Skin epidermis (tissue), 12 donors: Measurements from ENCODE around the gene PRKAG3.
"Not testable (repeated sequence)": the region's sequence is repeated elsewhere in the genome, so short reads cannot be mapped to it uniquely, and the experiment has no call there.

Experiments used
- H3K27ac ChIP-seq, 21 experiments: fragments of 200-600 bp; sonication (generic) in 11 of 21; one replicate each; pipeline ENCODE4 v1.5.0; 2020; ENCODE audit warnings: mild to moderate bottlenecking in 3 of 21, inconsistent platforms in 2 of 21, moderate library complexity in 2 of 21
- H3K4me3 ChIP-seq, 7 experiments: fragments of 200-600 bp; sonication (generic) in 2 of 7; one replicate each; pipeline ENCODE4 v1.5.0; 2020; ENCODE audit warnings: inconsistent platforms in 2 of 7, mild to moderate bottlenecking in 2 of 7, moderate library complexity in 1 of 7

Gene PRKAG3

GRCh38 chr2:218796691-218797090 is 34.9 kb downstream of the PRKAG3 start:
- Histone ChIP-seq H3K27ac (no peak overlapping the region), H3K4me3 (no peak overlapping the region)

- H3K27ac ChIP-seq = no peak overlapping the region
- H3K4me3 ChIP-seq = no peak overlapping the region
These were observed 39.2 kb downstream of the PRKAG3 start for GRCh38 chr2:218792433-218792832.

GRCh38 chr2:218788529-218789255 is 42.9 kb downstream of the PRKAG3 start:
- Histone ChIP-seq H3K4me3 (no peak overlapping the region), H3K27ac (peak overlapping the region in 2 of 21 experiments; percentile 0 to 21)

GRCh38 chr2:218786133-218786532 is 45.5 kb downstream of the PRKAG3 start:
- no peak overlapping the region for H3K4me3 ChIP-seq

GRCh38 chr2:218785103-218785502 is 46.5 kb downstream of the PRKAG3 start:
- Histone ChIP-seq H3K27ac (no peak overlapping the region), H3K4me3 (no peak overlapping the region)

More at GRCh38 chr2:218786133-218786532, 45.5 kb downstream of the PRKAG3 start:
- H3K27ac ChIP-seq = no peak overlapping the region

- Histone ChIP-seq H3K4me3 (peak overlapping the region in 2 of 7 experiments; percentile 22 to 55), H3K27ac (peak overlapping the region in 3 of 21 experiments; percentile 16 to 34 (median 24))
These were observed 47.9 kb downstream of the PRKAG3 start for GRCh38 chr2:218783688-218784087.

- H3K27ac ChIP-seq = peak overlapping the region in 18 of 21 experiments; percentile 0 to 92 (median 84)
- peak overlapping the region; percentile 38 to 61 (median 55) for H3K4me3 ChIP-seq
These were observed 49.1 kb downstream of the PRKAG3 start for GRCh38 chr2:218782528-218782844.

- H3K27ac ChIP-seq = peak within 1 kb of the TSS; percentile 32 to 92 (median 84)
- H3K4me3 ChIP-seq = peak within 1 kb of the TSS; percentile 38 to 61 (median 55)
These were observed 49.7 kb downstream of the PRKAG3 start, which contains the start of gene CYP27A1 for GRCh38 chr2:218781691-218782527. CYP27A1 (plus strand) TSS chr2:218782147; CDS start chr2:218782183, 36 bp downstream.

- H3K27ac ChIP-seq = peak overlapping the region; percentile 16 to 92 (median 84)
These were observed 50.5 kb downstream of the PRKAG3 start for GRCh38 chr2:218780851-218781690.

GRCh38 chr2:218780046-218780445 is 51.6 kb downstream of the PRKAG3 start:
- Histone ChIP-seq H3K4me3 (no peak overlapping the region), H3K27ac (no peak overlapping the region)

More at GRCh38 chr2:218780851-218781690, 50.5 kb downstream of the PRKAG3 start:
- H3K4me3 ChIP-seq = peak overlapping the region; percentile 38 to 61 (median 55)

GRCh38 chr2:218777276-218777990 is 54.2 kb downstream of the PRKAG3 start:
- Histone ChIP-seq H3K4me3 (no peak overlapping the region), H3K27ac (no peak overlapping the region)

- no peak overlapping the region for H3K4me3 ChIP-seq
- H3K27ac ChIP-seq = no peak overlapping the region
These were observed 55.1 kb downstream of the PRKAG3 start for GRCh38 chr2:218776488-218776887.

GRCh38 chr2:218773881-218774280 is 57.7 kb downstream of the PRKAG3 start:
- H3K4me3 ChIP-seq = no peak overlapping the region
- no peak overlapping the region for H3K27ac ChIP-seq

GRCh38 chr2:218772759-218773158 is 58.8 kb downstream of the PRKAG3 start:
- H3K4me3 ChIP-seq, H3K27ac ChIP-seq: not testable (repeated sequence)
